Glutamatergic neuron (in vitro differentiated cells): ENCODE results near the gene RASAL2. TPM values are rescaled to one million over a fixed set of nuclear protein-coding genes. Genes with fewer than 3 reads are reported as not detected.
A peak's percentile ranks its signal among the peaks of the same experiment; 100 is the strongest.
"Not testable (repeated sequence)": the region's sequence is repeated elsewhere in the genome, so short reads cannot be mapped to it uniquely, and the experiment has no call there.

Experiments used
- DNase-seq: peaks from one replicate; pipeline ENCODE4 v3.0.0; 2022
- H3K27ac Mint-ChIP-seq: one replicate; pipeline ENCODE4 v1.8.0; 2020; ENCODE audit warnings: mild to moderate bottlenecking, mixed read lengths, inconsistent platforms; ENCODE audit not compliant: unreplicated experiment
- H3K27me3 Mint-ChIP-seq: one replicate; pipeline ENCODE4 v1.8.0; 2020; ENCODE audit warnings: mild to moderate bottlenecking, moderate library complexity, mixed read lengths, inconsistent platforms; ENCODE audit not compliant: unreplicated experiment
- H3K36me3 Mint-ChIP-seq: one replicate; pipeline ENCODE4 v1.8.0; 2020; ENCODE audit warnings: mild to moderate bottlenecking, mixed read lengths, inconsistent platforms; ENCODE audit not compliant: unreplicated experiment
- H3K4me1 Mint-ChIP-seq: one replicate; pipeline ENCODE4 v1.8.0; 2020; ENCODE audit warnings: mild to moderate bottlenecking, low read depth, mixed read lengths, inconsistent platforms; ENCODE audit not compliant: unreplicated experiment
- H3K4me3 Mint-ChIP-seq: one replicate; pipeline ENCODE4 v1.8.0; 2020; ENCODE audit warnings: mild to moderate bottlenecking, mixed read lengths, inconsistent platforms; ENCODE audit not compliant: unreplicated experiment
- H3K9me3 Mint-ChIP-seq: one replicate; pipeline ENCODE4 v1.8.0; 2020; ENCODE audit warnings: mild to moderate bottlenecking, moderate library complexity, mixed read lengths, inconsistent platforms; ENCODE audit not compliant: unreplicated experiment
- CTCF ChIP-seq: fragments of 200-600 bp; sonication (generic); IDR thresholded peaks from one replicate; pipeline ENCODE4 v1.5.0; 2021; ENCODE audit not compliant: partially characterized antibody, unreplicated experiment
- total RNA-seq: library from RNA; stranded (reverse); fragmentation: NEBNext Ultra II Directional; extraction: Animal tissue kit (Norgen Biotek cat#: 25700); gene quantifications from one replicate; pipeline ENCODE4 v1.2.1, GENCODE V29; 2021; ENCODE audit not compliant: unreplicated experiment

Gene RASAL2
- total RNA-seq, 1 donor from 2014 or later, result 12.4 TPM

DNA sequence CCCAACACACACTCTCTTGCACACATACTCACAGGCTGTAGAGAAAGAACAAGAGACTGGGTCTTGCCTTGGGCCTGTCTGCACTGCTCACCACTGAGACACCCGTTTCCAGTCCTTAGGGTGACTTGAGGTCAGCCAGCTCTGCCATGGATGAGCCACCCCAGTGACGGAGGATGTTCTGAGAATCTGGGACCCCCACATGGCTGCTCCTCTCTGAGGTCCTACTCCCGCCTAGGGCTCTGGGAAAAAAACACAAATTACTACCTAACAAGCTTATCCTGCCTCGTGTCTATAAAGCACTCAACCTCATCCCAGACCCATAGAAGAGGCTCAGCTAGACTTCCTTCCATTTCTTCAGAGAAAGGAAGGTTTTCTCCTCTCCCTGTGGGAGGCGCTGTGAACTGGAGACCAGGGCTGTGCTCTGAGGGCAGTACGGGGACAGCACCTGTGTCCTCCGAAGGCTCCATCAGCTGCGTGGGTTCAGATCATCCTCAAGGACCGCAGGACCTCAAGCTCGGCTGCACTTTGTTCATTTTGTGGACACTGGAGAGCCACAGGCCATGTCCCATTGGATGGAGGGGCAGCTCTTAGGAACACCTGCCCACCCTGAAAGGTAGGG lies 407.1 kb downstream of the RASAL2 start:
- Mint-ChIP-seq H3K4me3 (no peak overlapping the region), H3K4me1 (no peaks in the 10 kb centered on the region), H3K36me3 (peaks cover 4% of the 10 kb centered on the region), H3K27ac (no peak overlapping the region), H3K9me3 (peaks cover 2% of the 10 kb centered on the region), H3K27me3 (no peaks in the 10 kb centered on the region)
- DNase-seq, result no peak
- no peak for TF ChIP-seq CTCF

GRCh38 chr1:178501705-178502329 lies 407.9 kb downstream of the RASAL2 start:
- TF ChIP-seq CTCF, result peak; percentile 93
- Mint-ChIP-seq H3K27ac (no peak overlapping the region), H3K4me3 (no peak overlapping the region), H3K9me3 (peaks cover 2% of the 10 kb centered on the region), H3K27me3 (no peaks in the 10 kb centered on the region), H3K4me1 (no peaks in the 10 kb centered on the region), H3K36me3 (peaks cover 4% of the 10 kb centered on the region)
- DNase-seq, result peak; percentile 88

- no peak overlapping the region for H3K27ac Mint-ChIP-seq
Measured at GRCh38 chr1:178502330-178502714, 408.4 kb downstream of the RASAL2 start.

GRCh38 chr1:178502856-178503255 lies 409.0 kb downstream of the RASAL2 start:
- Mint-ChIP-seq H3K27ac (no peak overlapping the region), H3K4me1 (no peaks in the 10 kb centered on the region), H3K36me3 (peaks cover 4% of the 10 kb centered on the region), H3K4me3 (no peak overlapping the region), H3K27me3 (no peaks in the 10 kb centered on the region), H3K9me3 (peaks cover 2% of the 10 kb centered on the region)
- TF ChIP-seq CTCF, result no peak
- no peak for DNase-seq

More at GRCh38 chr1:178502330-178502714, 408.4 kb downstream of the RASAL2 start:
- Mint-ChIP-seq H3K36me3 (peaks cover 4% of the 10 kb centered on the region), H3K27me3 (no peaks in the 10 kb centered on the region), H3K9me3 (peaks cover 2% of the 10 kb centered on the region), H3K4me1 (no peaks in the 10 kb centered on the region), H3K4me3 (no peak overlapping the region)
- no peak for TF ChIP-seq CTCF
- DNase-seq, result no peak

GRCh38 chr1:178503316-178503715 lies 409.4 kb downstream of the RASAL2 start:
- not testable (repeated sequence) for DNase-seq, H3K4me3 Mint-ChIP-seq, H3K4me1 Mint-ChIP-seq, H3K27ac Mint-ChIP-seq, H3K36me3 Mint-ChIP-seq, H3K27me3 Mint-ChIP-seq, H3K9me3 Mint-ChIP-seq
